NB4 (cell line): Measurements from ENCODE around the gene ARMC9.
"Not testable (repeated sequence)": the region's sequence is repeated elsewhere in the genome, so short reads cannot be mapped to it uniquely, and the experiment has no call there.

ENCODE experiments used
- DNase-seq: peaks from one replicate; pipeline ENCODE4 v3.0.0; 2010; ENCODE audit warnings: low read depth
- H3K4me3 ChIP-seq: one replicate; pipeline ENCODE4 v1.5.1; 2011; ENCODE audit warnings: mild to moderate bottlenecking, low read depth, low read length, moderate library complexity
- CTCF ChIP-seq: IDR thresholded peaks from one replicate; pipeline ENCODE4 v1.5.1; 2012; ENCODE audit warnings: low read depth, low read length
- MAX ChIP-seq: IDR thresholded peaks from 2 replicates; pipeline ENCODE4 v1.6.1; 2011; ENCODE audit warnings: low read depth, low read length
- MYC ChIP-seq: IDR thresholded peaks from 2 replicates; pipeline ENCODE4 v1.6.1; 2011; ENCODE audit warnings: low read depth, low read length
- POLR2A ChIP-seq: IDR thresholded peaks from 2 replicates; pipeline ENCODE4 v1.6.1; 2011; ENCODE audit warnings: mild to moderate bottlenecking; ENCODE audit not compliant: insufficient read length; ENCODE audit errors: extremely low read depth

Gene ARMC9

GRCh38 chr2:231348704-231349373 is 150.4 kb downstream of the ARMC9 start:
- no peak for DNase-seq
- TF ChIP-seq MYC = no peak
- TF ChIP-seq CTCF = no peak
- TF ChIP-seq MAX = no peak
- no peak for TF ChIP-seq POLR2A
- no peak overlapping the region for H3K4me3 ChIP-seq

- H3K4me3 ChIP-seq, DNase-seq: not testable (repeated sequence)
These were observed 150.9 kb downstream of the ARMC9 start for GRCh38 chr2:231349374-231349735.

GRCh38 chr2:231351648-231352047 is 153.2 kb downstream of the ARMC9 start:
- no peak for DNase-seq
- TF ChIP-seq CTCF (no peak), MYC (no peak), POLR2A (no peak), MAX (no peak)
- no peak overlapping the region for H3K4me3 ChIP-seq

GRCh38 chr2:231353469-231353868 is 155.0 kb downstream of the ARMC9 start:
- H3K4me3 ChIP-seq = no peak overlapping the region
- DNase-seq = no peak
- TF ChIP-seq MAX (no peak), CTCF (no peak), POLR2A (no peak), MYC (no peak)

GRCh38 chr2:231355508-231356465 is 157.4 kb downstream of the ARMC9 start:
- H3K4me3 ChIP-seq = no peak overlapping the region
- no peak for TF ChIP-seq MAX
- no peak for TF ChIP-seq MYC
- TF ChIP-seq CTCF = no peak
- no peak for TF ChIP-seq POLR2A
- DNase-seq = no peak

- TF ChIP-seq CTCF = no peak
- no peak for TF ChIP-seq MYC
- no peak for TF ChIP-seq POLR2A
- no peak for TF ChIP-seq MAX
- no peak for DNase-seq
- no peak overlapping the region for H3K4me3 ChIP-seq
These were observed 158.0 kb downstream of the ARMC9 start for GRCh38 chr2:231356466-231356844.
